ENCODE data around the gene GPR4. TPM values are rescaled to one million over a fixed set of nuclear protein-coding genes. Genes with fewer than 3 reads are reported as not detected.

The GPR4 gene
- polyA plus RNA-seq, 1 of the 3 experiments (the other 2 are of a cell fraction): 0.69 TPM

GRCh38 chr19:45645068-45645630 is 43.1 kb upstream of the GPR4 start:
- no peaks in the 10 kb centered on the region for H4K20me1 ChIP-seq (ENCODE audit: insufficient read depth)
- TF ChIP-seq TCF12 (IDR thresholded peaks at IDR 0.05) (no peak), REST (IDR thresholded peaks at IDR 0.05; ENCODE audit: low read depth, low read length) (no peak)
- H3K27ac ChIP-seq (ENCODE audit: low read depth in 2 of 2, low read length in 1 of 2): peak overlapping the region in 1 of 2 experiments; percentile 85; a peak in 3 of 4 replicates
- H2AFZ ChIP-seq (ENCODE audit: low read depth): peak overlapping the region; percentile 82
- no peaks in the 10 kb centered on the region for H3K9me2 ChIP-seq
- H3K79me2 ChIP-seq (ENCODE audit: insufficient read depth): no peaks in the 10 kb centered on the region
- H3K9me3 ChIP-seq: no peaks in the 10 kb centered on the region
- H3F3A ChIP-seq (replicated peaks; ENCODE audit: insufficient read depth): peaks cover 12% of the 10 kb centered on the region
- H3K4me1 ChIP-seq (ENCODE audit: control insufficient read depth in 1 of 2, insufficient read depth in 2 of 2, low read depth in 1 of 2, low read length in 1 of 2): peaks cover 6 to 17% of the 10 kb centered on the region in 2 experiments; a peak in 1 of 4 replicates
- DNase-seq: no peak
- H3K9ac ChIP-seq: peak overlapping the region; percentile 26
- peak overlapping the region; percentile 61 to 81 for H3K4me3 ChIP-seq (ENCODE audit: low read depth in 2 of 2, low read length in 1 of 2)
- H3K36me3 ChIP-seq (replicated peaks in 1 of 2; ENCODE audit: control insufficient read depth in 1 of 2, insufficient read depth in 2 of 2, low read length in 1 of 2): no peaks in the 10 kb centered on the region
- POLR2A ChIA-PET: interaction anchor here (0.5 to 1.4 kb wide), 3 partner anchors 13 to 126 kb away, joined by 3 to 6 read pairs (median 3); partner anchors contain the start of gene QPCTL
- CTCF ChIA-PET: interaction anchor here (0.9 to 5.4 kb wide), 8 partner anchors 13 to 206 kb away, joined by 3 to 53 read pairs (median 7); partner anchors contain the start of gene QPCTL
- 16% methylated on average over 13 of the region's 35 CpGs for WGBS (ENCODE audit: low lambda C conversion rate)
- H3K27me3 ChIP-seq (ENCODE audit: insufficient read depth): no peaks in the 10 kb centered on the region
- peak overlapping the region; percentile 86 for H3K4me2 ChIP-seq

GRCh38 chr19:45643927-45644771 is 42.1 kb upstream of the GPR4 start:
- TF ChIP-seq PBX3 (IDR thresholded peaks at IDR 0.05) (no peak), CHD2 (IDR thresholded peaks at IDR 0.05; ENCODE audit: low read length, partially characterized antibody) (no peak), SMC3 (IDR thresholded peaks at IDR 0.05; ENCODE audit: low read depth, low read length) (no peak), USF1 (IDR thresholded peaks at IDR 0.05; ENCODE audit: borderline replicate concordance, low read depth) (no peak), RXRA (IDR thresholded peaks at IDR 0.05; ENCODE audit: borderline replicate concordance, low read depth) (no peak), ELF1 (IDR thresholded peaks at IDR 0.05) (no peak), CTCF (IDR thresholded peaks at IDR 0.05) (no peak), RAD21 (IDR thresholded peaks at IDR 0.05; ENCODE audit: low read length) (no peak), REST (IDR thresholded peaks at IDR 0.05; ENCODE audit: low read depth, low read length) (no peak), MEF2A (IDR thresholded peaks at IDR 0.05; ENCODE audit: borderline replicate concordance, low read depth) (no peak)
- WGBS (ENCODE audit: low lambda C conversion rate): 68% methylated on average over 14 of the region's 14 CpGs
- H3F3A ChIP-seq (replicated peaks; ENCODE audit: insufficient read depth): peaks cover 12% of the 10 kb centered on the region
- H2AFZ ChIP-seq (ENCODE audit: low read depth): 0 out of 2 replicates have a peak overlapping the region, but pooled peaks have one; percentile 17
- POLR2A ChIA-PET: interaction anchor here (0.8 to 1.8 kb wide), 3 partner anchors 26 to 48 kb away, joined by 3 to 8 read pairs (median 3); partner anchors contain the start of genes QPCTL and SNRPD2
- H3K4me1 ChIP-seq (ENCODE audit: control insufficient read depth in 1 of 2, insufficient read depth in 2 of 2, low read depth in 1 of 2, low read length in 1 of 2): peaks cover 6 to 17% of the 10 kb centered on the region in 2 experiments; a peak in 1 of 4 replicates
- H3K79me2 ChIP-seq (ENCODE audit: insufficient read depth): no peaks in the 10 kb centered on the region
- H3K4me3 ChIP-seq (ENCODE audit: low read depth in 2 of 2, low read length in 1 of 2): peak overlapping the region; percentile 61 to 81
- no peaks in the 10 kb centered on the region for H3K9me3 ChIP-seq
- DNase-seq: peak; percentile 34
- H3K9ac ChIP-seq: no peak overlapping the region
- H4K20me1 ChIP-seq (ENCODE audit: insufficient read depth): no peaks in the 10 kb centered on the region
- H3K9me2 ChIP-seq: no peaks in the 10 kb centered on the region
- no peaks in the 10 kb centered on the region for H3K27me3 ChIP-seq (ENCODE audit: insufficient read depth)
- H3K4me2 ChIP-seq: peak overlapping the region; percentile 86
- H3K27ac ChIP-seq (ENCODE audit: low read depth in 2 of 2, low read length in 1 of 2): peak overlapping the region in 1 of 2 experiments; percentile 85; a peak in 2 of 4 replicates
- H3K36me3 ChIP-seq (replicated peaks in 1 of 2; ENCODE audit: control insufficient read depth in 1 of 2, insufficient read depth in 2 of 2, low read length in 1 of 2): no peaks in the 10 kb centered on the region
- CTCF ChIA-PET: interaction anchor here (0.6 to 5.4 kb wide), 33 partner anchors 12 to 205 kb away, joined by 3 to 53 read pairs (median 5); partner anchors contain the start of genes GIPR, GPR4, OPA3 and QPCTL
